Bronchial epithelial cell (primary cell): ENCODE data around the gene HOXA10. TPM values are rescaled to one million over a fixed set of nuclear protein-coding genes. Genes with fewer than 3 reads are reported as not detected.

Experiments used
- DNase-seq: peaks from one replicate; pipeline ENCODE4 v3.0.0-alpha.2; 2010; ENCODE audit warnings: low read depth
- FAIRE-seq: peaks from 2 replicates; lab custom pipeline; 2011; peaks lifted over from hg19 to GRCh38; lab: Jason Lieb, UNC
- H3K27me3 ChIP-seq: 2 replicates; pipeline ENCODE4 v1.5.1; 2011; ENCODE audit warnings: low read length; ENCODE audit not compliant: control insufficient read depth, insufficient read depth
- H3K36me3 ChIP-seq: 2 replicates; pipeline ENCODE4 v1.5.1; 2011; ENCODE audit warnings: low read length; ENCODE audit not compliant: control insufficient read depth, insufficient read depth
- H3K4me3 ChIP-seq: 2 replicates; pipeline ENCODE4 v1.5.1; 2011; ENCODE audit warnings: mild to moderate bottlenecking, low read depth, low read length, control low read depth
- total RNA-seq: library from RNA; depleted of rRNA; stranded (reverse); fragments of >200 nt; gene quantifications from 2 replicates; pipeline ENCODE4 v1.2.1, GENCODE V29; 2014
- TF ChIP-seq, protein P1 (sequence below): IDR thresholded peaks from 2 replicates; pipeline ENCODE4 v1.5.1; 2011; ENCODE audit warnings: mild to moderate bottlenecking, moderate library complexity, low read length, control low read depth, inconsistent platforms; ENCODE audit not compliant: insufficient read depth, severe bottlenecking

The HOXA10 gene
- total RNA-seq, 1 donor from 2014 or later = not detected

DNA sequence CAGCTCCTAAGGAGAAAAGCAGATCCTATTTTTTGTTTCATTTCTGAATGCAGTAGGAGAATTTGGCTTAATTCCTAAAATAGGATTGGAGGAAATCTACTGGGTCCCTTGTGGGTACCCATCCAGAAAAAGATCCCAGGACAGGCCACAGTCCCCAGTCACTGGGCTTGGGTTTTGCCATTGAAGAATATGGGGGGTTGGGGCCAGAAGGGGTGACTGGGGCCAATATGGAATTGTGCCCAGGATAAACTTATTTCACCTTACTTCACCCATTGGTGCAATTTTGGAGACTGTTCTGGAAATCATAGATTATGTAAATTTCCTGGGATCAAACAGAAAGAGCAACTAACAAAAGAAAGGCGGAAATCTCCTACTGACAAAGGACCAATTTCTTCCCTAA lies 35.6 kb downstream of the HOXA10 start:
- no peaks in the 10 kb centered on the region for H3K36me3 ChIP-seq
- no peak overlapping the region for H3K4me3 ChIP-seq
- peaks cover 72% of the 10 kb centered on the region for H3K27me3 ChIP-seq
- FAIRE-seq (no peak), DNase-seq (no peak)
- TF ChIP-seq, protein P1, sequence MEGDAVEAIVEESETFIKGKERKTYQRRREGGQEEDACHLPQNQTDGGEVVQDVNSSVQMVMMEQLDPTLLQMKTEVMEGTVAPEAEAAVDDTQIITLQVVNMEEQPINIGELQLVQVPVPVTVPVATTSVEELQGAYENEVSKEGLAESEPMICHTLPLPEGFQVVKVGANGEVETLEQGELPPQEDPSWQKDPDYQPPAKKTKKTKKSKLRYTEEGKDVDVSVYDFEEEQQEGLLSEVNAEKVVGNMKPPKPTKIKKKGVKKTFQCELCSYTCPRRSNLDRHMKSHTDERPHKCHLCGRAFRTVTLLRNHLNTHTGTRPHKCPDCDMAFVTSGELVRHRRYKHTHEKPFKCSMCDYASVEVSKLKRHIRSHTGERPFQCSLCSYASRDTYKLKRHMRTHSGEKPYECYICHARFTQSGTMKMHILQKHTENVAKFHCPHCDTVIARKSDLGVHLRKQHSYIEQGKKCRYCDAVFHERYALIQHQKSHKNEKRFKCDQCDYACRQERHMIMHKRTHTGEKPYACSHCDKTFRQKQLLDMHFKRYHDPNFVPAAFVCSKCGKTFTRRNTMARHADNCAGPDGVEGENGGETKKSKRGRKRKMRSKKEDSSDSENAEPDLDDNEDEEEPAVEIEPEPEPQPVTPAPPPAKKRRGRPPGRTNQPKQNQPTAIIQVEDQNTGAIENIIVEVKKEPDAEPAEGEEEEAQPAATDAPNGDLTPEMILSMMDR = no peak

DNA sequence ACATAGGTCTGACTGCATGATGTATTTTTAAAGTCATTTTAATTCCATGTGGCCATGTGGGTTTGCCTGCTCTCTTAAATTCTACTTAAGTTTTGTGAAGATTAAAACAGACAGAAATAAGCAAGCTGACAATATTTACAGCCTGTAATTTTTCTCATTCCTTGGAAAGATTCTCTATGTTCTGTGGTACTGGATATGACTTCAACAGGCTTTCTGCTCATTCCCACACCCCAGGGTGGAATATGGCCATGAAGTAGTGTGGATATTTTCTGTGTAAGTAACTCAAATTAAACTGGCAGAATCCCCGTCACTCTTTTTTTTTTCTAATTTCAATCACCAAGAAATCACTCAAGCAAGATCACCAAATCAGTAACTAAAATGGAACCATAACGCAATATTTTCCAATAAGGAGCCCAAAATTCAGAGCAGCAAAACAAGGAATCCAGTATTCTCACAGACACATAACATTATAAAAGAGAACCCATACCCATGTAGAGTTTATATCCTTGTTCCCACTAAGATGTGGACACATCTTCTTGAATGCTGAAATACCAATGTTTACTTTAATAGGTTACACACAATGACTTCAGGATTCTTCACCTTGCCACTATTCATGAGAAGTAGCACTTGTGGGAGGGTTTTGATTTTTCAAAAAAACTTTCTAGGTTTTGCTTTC lies 36.3 kb downstream of the HOXA10 start:
- H3K36me3 ChIP-seq = no peaks in the 10 kb centered on the region
- DNase-seq (no peak), FAIRE-seq (no peak)
- no peak overlapping the region for H3K4me3 ChIP-seq
- TF ChIP-seq, protein P1 = no peak
- H3K27me3 ChIP-seq = peaks cover 68% of the 10 kb centered on the region

DNA sequence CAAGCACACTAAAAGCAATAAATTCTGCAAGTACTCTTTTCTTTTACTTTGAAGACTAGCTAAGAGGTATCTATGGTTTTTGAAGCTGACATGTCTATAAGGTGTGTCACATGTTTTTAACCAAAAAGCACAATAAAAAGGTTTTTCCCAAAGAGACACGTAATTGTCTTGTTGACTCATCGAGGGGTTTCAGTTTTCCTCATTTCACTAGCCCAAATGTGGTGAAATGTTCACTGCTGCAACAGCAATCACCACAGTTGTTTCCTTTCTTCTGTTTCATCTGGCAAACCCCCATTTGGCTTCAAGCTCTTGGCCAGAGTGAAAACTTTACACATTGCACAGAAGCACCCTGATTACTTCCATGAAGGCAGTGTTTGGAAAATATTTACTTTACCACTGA lies 39.7 kb downstream of the HOXA10 start:
- DNase-seq = no peak
- Histone ChIP-seq H3K36me3 (no peaks in the 10 kb centered on the region), H3K4me3 (no peak overlapping the region), H3K27me3 (peaks cover 57% of the 10 kb centered on the region)
- FAIRE-seq = no peak
- TF ChIP-seq, protein P1 = no peak

DNA sequence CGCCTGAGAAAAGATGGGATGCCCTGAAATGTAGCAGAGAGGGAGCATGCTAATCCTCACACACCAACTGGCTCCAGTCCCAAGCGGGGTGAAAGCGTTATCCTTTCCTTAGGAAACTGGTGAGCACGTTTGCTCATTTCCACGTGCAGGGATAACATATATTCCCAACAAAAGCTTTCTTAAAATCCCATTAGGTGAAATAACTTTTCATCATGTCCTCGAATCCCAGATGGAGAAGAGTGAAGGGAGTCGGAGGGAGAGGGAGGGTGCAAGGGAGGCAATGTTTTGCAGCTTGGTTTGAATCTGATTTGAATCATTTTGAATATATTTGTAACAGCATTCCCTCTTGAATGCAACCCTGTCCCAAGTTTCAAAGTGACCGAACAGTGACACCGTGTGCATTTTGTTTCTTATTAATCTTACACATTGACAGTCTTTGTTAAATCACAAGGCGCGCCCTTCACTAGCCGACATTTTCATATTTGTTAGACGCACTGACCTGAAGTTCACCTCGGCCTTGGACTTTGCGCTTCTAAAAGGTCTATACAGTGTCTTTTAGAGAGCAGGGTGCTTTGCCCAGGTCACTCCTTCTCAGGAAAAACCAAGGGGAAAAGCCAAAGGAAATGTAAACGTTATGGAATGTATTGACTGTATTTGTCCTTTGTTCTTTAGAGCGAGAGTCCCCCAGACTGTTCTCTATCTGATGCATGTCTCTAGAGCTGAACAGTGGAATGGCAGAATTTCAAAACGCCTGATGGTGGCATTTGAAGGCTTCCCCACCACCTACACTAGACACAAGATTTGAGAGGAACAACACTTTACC lies 40.5 kb downstream of the HOXA10 start:
- FAIRE-seq = no peak
- H3K4me3 ChIP-seq = no peak overlapping the region
- no peaks in the 10 kb centered on the region for H3K36me3 ChIP-seq
- TF ChIP-seq, protein P1 = no peak
- DNase-seq = no peak
- peaks cover 58% of the 10 kb centered on the region for H3K27me3 ChIP-seq

DNA sequence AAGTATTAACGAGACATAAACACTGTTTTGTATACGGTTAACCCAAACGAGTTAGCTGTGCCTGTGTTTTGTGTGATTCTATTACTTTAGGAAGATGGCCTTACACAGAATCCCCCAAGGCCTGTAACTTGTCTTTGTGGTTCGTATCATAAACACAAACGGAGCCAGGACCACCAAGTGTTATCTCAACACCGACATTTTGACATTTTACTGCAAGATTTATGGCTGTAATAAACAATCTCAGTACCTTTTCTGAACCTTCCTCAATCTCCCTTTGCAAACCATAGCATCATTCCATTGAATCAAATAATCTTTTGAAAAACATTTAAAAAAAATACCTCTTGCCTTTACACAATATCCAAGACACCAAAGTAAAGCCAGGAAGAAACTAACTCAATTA lies 41.1 kb downstream of the HOXA10 start:
- DNase-seq = no peak
- H3K4me3 ChIP-seq = no peak overlapping the region
- no peak for FAIRE-seq
- H3K27me3 ChIP-seq = peaks cover 58% of the 10 kb centered on the region
- TF ChIP-seq, protein P1 = no peak
- H3K36me3 ChIP-seq = no peaks in the 10 kb centered on the region
